Fibroblast of skin of abdomen (primary cell): Measurements from ENCODE around the gene MAT1A.
"Not testable (repeated sequence)": the region's sequence is repeated elsewhere in the genome, so short reads cannot be mapped to it uniquely, and the experiment has no call there.

Experiments
- DNase-seq: peaks from one replicate; pipeline ENCODE4 v3.0.0-alpha.2; 2013

MAT1A gene

DNA sequence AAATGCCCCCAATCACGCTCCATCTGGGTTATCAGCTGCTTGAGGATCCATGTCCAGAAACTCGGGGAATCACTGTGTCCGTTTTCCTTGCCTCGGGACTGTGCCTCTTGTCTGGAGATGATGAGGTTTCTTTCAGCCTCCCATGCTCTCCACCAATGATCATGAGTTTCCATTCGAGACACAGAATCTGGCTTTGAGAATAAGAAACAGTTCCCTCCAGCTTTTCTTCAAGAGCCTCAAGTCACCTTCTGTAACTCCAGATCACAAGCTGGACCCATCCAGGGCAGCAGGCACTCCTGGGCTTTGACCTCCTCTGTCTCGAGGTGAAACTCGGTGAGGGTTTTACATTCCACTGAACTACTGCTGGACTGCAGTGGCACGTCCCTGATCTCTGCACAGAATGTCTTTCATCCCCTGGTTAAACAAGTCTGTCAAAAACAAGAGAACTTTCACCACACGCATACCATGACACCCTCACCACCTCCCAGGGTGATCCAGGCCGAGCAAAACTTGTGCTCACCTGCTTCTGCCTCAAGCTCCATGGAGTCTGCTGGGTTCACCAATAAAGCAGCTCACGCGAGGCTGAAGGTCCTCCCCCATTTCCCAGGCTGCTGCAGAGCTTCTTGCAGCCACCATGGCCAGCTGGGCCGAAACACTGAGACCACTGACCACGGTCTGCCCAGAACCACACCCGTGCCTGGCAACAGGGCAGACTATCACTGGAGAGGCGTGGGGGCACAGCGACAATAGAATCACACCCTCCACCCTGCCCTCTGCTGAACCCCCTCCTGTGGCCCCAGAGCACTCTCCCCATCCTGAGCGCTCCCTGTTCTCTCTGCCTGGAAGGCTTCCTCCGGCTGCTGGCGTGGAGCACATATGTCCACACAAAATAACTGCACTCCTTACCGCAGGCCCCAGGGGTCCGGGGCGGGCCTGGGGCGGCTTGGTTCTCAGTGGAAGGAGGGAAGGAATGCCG, 25.1 kb downstream of the MAT1A start:
- no peak for DNase-seq

DNA sequence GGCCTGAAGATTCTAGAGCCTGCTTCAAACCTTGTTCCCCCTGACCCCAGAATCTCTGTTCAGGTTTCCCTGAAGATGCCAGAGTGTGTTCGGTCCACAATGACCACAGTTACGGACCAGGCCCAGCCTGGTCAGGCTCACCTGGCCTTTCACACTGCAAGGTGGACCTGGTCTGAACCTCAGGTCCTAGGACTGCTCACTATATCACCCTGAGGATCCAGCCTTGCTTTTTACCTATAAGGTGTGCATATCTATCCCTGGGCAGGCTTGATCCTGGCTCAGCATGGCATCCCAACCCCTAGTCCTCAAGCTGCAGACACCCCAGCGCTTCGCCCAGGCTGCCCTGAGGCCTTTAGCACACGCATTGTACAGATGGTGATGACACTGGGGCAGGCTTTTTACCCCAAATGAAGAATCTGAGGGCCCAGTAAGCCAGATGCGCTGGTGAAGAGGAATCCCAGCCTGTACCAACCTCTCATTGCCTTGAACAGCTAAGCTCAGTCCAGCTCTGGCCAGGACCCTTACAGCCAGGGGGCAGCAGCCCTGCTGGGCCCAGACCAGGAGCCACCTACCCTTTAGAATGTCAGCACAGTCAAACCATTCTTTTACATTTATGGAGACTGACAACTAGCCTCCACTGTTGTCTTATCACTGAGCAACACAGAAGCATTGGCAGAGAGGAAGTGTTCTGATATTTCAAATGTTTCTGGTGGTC, 28.0 kb downstream of the MAT1A start:
- no peak for DNase-seq

DNA sequence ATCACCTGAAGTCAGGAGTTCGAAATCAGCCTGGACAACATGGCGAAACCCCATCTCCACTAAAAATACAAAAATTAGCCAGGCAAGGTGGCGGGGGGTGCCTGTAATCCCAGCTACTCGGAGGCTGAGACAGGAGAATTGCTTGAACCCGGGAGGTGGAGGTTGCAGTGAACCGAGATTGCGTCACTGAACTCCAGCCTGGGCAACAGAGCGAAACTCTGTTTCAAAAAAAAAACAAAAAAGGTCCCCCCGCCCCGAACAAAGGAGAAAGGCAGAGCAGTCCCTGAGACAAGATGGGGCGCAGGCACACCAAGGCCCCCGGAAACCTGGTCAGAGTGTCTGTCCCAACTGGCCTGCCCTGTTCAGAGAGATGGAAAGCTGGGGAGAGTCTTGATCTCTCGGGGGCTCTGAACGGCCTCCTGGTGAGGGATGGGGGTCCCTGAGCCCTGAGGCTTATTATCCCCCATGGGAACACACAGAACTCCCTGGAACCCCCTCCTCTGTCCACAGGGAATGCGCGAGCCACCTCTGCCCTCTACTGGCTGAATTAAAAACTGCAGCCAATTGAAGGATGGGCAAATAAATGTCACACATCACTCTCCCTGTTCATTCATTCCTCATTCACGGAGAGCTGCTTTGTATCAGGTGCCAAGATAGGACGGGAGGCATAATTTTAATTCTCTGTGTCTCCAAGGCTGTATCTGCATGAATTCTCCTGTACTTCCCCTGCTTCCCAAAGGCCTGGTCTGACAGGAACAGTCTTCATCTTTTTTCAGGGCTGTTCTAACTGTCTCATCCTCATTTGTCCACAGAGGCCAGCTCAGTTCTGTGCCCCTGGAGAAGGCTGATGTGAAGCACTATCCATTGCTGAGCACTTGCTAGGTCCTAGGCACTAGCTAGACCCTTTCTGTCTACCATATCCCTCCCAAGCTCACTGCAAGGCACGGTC, 28.9 kb downstream of the MAT1A start:
- DNase-seq, result peak; percentile 17

DNA sequence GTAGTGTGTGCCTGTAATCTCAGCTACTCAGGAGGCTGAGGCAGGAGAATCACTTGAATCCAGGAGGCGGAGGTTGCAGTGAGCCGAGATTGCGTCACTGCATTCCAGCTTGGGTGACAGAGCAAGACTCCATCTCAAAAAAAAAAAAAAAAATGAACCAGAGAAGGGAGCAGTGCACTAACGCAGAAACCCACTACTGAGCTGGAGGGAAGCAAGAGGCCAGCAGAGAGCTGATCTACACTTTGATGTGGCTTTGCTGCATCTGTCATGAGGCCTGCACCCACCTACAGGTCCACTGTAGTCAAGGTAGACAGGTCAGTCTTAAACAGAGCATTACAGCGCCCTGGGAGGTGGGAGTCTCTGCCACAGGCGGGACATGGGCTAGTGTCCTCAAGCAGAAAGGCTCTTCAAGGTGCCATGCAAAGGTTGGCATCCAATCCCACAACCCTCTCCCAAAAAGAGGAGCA, 30.0 kb downstream of the MAT1A start:
- peak; percentile 10 for DNase-seq

DNA sequence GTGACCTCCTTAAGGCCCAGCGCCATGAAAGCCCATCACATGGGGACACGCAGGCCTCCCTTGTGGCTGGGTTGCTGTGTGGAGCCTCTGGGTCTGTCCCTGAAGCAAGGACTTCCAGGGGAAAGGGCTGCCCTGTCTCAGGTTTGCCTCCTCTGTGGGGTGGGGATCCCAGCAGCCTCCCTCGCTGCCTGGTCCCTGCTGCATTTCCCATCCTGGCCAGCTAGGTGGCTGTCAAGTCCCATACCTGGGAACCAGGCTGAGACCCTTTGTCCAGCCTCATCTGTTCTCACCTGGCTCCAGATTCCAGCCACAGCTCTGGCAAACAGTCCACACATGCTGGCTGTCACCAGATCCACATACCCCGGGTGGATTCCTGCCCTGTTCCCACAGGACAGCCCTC, 32.7 kb downstream of the MAT1A start:
- DNase-seq, result not testable (repeated sequence)

DNA sequence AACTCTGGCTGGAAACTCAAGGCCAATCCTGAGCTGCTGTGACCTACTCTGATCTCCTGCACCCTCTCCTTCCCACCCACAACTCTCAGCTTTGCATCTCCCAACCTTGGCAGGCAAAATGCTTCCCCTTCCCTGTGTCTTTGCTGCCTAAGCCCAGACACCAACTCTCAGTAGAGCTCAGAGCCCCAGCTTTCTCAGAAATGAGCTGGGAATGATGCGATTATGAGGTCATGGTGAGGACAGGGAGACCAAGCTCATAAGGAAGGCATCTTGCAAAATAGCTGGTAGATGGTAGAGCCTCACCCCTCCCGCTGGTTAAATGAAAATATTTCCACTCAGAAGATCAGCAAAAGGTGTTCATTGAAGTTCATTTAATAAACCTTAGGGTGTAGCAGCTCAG, 34.7 kb downstream of the MAT1A start:
- not testable (repeated sequence) for DNase-seq

DNA sequence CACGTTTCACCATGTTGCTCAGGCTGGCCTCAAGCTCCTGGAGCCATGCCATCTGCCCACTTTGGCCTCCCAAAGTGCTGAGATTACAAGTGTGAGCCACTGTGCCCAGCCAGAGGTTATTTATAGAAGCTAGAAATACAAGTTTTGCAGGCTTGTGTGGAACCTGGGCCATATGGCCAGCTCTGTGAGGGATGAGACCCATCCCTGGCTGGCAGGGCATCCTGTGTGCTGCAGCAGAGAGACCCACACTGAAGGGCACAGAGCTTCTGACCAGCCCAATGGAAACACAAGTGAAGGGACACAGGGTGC, 35.5 kb downstream of the MAT1A start:
- DNase-seq, result not testable (repeated sequence)

DNA sequence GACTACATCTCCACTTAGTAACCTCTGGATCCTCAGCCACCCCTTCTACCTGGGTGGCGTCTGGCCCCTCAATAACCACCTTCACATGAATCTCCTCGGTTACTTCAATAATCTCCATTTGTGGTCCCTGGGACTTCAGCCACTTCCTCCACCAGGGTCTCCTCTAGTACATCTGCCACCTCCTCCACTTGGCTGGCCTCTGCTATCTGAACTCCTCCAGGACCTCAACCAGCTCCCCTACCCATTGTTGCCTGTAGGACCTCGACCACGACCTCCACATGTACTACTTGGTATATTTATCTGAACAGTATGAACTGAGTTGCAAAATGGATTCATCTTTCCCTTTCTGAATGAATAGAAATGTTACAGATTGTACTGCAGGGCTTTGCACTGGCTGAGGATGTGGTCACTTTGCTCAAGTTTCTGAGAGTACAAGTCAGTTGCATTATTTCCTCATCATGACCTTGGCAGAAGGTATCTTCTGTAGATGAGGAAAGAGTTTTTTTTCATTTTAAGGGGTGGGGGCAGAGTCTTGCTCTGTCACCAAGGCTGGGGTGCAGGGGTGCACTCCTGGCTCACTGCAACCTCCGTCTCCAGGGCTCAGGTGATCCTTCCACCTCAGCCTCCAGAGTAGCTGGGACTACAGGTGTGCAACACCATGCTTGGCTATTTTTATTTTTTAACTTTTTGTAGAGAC, 36.0 kb downstream of the MAT1A start:
- DNase-seq, result no peak

DNA sequence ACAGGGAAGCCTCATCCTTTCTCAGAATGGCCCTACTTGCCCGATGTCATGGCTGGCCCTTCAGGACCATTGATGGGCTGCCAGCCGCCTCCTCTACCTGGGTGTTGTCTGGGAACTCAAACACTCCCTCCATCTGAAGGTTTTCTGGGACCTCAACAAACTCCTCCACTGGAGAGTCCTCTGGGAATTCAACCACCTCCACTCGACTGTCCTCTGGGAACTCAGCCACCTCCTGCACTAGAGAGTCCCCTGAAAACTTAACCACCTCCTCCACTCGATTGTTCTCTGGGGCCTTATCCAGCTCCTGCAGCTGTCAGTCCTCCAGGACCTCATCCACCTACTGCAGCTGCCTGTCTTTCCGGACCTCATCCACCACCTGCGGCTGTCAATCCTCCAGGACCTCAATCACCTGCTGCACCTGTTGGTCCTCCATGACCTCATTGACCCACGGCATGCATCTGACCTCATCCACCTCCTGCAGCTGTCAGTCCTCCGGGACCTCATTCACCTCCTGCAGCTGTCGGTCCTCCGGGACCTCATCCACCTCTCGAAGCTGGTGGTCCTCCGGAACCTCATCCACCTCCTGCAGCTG, 37.1 kb downstream of the MAT1A start:
- no peak for DNase-seq

DNA sequence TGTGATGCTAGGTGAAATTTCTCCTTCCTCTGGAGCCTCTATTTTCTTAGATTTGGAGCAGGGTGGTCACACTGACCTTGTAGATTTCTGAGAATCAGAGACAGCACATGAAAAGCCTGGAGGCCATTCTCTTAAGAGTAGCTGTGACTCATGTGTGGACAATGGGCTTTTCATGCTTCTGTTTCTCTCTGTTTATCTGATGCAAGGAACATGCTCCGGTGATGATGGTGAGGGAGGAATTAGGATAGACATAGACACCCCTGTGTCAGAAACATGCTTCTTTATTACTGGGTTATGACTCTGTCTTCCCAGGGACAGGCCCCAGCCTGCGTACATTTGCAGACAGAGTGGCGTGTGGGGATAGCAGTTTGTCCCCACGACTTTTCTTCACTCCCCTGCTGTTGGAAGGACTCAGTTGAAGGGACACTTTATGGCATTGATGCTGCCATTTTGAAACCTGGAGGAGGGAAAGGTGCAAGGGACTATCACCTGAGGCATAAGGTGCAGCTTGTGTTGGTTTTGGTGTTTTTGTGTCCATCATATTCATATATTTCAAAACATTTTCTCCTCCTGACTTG, 37.7 kb downstream of the MAT1A start:
- not testable (repeated sequence) for DNase-seq

DNA sequence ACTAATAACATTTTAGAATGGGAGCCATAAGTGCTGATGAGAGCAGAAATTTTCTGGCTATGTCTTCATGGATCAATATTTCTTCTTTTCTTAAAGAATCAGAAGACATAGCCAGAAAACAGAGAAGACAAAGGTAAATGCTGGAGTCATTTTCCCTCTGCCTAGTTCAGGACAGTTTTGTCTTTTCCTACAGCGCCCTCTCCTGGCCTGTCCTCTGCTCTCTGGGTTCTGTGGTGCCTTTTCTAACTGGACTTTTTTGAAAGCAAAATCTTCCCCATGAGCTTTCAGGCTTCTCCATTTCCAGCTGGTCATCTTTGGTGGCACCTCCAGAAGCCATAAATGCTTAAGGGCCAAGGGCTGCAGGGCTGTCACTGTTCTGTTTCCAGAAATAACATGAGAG, 39.1 kb downstream of the MAT1A start:
- DNase-seq, result not testable (repeated sequence)

DNA sequence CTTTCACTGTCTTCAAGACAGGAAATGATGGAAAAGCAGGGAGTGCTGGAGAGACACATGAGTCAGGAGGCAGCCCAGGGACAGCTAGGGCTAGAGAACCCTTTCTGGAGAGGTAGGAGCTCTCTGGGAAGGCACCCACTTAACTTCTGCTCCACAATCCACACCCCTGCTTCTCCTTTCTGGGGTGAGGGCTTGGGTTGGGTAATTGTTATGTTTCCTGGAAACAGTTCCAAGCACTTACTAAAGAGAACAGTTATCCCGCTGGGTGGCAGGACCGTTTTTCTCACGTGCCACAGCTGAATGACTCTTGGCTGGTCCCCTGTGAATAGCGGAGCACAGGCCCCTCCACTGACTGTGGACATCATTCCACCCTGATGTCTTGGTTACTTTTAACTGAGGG, 39.6 kb downstream of the MAT1A start:
- DNase-seq, result not testable (repeated sequence)

DNA sequence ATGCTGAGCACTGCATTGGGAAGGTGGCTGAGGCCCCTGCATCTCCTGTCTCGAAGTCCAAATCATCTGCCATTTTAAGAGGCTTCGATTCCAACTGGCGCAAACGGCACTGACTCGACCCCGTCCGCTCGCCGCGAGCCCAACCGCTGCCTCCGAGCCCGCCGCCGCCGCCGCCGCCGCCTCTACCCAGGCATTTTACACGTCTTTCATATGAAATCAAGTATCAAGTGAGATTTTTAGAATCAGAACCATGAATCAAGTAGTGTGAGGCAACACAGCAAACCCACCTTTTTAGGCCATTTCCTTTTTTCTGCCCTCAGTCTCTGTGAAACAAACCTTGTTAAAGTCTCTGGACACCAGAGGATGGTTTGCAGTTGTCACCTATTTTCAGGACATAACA, 41.8 kb downstream of the MAT1A start:
- DNase-seq, result not testable (repeated sequence)

DNA sequence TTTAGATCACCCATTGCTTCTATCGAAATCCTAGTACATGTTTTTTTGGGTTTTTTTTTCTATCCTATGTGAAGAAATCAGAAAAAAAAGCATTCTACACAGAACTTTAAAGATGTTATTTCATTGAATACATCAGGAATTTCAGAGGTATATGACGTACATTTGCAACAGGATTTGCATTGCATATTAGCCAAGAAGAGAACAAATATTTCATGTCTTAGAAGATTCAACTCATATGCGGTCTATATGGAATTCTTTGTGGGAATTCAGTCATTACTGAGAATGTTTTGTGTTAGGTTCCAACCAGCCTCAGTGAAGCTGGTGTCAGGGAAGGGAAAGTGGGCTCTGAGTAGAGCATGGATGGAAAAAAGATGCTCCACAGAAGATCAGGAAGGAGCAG, 45.1 kb downstream of the MAT1A start:
- DNase-seq, result peak; percentile 72

DNA sequence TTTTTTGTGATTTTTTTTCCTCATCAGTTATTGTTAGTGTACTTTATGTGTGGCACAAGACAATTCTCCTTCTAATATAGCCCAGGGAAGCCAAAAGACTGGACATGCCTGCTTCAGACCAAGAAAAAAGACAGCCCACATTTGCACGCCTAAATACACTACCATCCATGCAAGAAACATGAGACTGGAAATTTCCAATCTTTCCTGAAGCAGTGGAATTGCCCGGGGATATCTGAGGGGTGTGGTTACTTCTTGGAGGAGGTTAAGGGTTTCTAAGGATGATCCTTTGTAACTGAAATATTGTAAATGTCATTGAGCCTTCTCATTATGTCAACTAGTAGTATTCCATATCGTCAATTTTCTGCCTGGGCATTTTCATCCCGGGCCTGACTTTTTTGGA, 47.1 kb downstream of the MAT1A start:
- not testable (repeated sequence) for DNase-seq

DNA sequence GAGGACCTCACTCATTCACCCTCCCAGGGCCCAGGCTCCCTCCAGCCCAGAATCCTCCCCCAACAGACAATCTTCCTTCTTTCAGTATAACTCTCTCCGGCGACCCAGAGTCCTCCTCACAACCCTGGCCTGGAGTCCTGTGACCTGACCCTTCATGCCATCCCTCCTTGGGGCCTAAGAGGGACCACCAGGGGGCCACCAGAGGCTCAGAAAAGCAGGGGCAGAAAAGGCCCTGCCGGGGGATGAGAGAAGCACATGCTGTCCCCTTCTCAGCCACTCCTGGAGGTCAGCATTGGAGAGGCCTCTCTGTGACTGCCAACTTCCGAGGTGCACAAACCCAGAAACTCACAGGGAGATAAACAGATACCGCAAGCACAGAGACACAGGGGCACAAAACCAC, 53.0 kb downstream of the MAT1A start:
- not testable (repeated sequence) for DNase-seq

DNA sequence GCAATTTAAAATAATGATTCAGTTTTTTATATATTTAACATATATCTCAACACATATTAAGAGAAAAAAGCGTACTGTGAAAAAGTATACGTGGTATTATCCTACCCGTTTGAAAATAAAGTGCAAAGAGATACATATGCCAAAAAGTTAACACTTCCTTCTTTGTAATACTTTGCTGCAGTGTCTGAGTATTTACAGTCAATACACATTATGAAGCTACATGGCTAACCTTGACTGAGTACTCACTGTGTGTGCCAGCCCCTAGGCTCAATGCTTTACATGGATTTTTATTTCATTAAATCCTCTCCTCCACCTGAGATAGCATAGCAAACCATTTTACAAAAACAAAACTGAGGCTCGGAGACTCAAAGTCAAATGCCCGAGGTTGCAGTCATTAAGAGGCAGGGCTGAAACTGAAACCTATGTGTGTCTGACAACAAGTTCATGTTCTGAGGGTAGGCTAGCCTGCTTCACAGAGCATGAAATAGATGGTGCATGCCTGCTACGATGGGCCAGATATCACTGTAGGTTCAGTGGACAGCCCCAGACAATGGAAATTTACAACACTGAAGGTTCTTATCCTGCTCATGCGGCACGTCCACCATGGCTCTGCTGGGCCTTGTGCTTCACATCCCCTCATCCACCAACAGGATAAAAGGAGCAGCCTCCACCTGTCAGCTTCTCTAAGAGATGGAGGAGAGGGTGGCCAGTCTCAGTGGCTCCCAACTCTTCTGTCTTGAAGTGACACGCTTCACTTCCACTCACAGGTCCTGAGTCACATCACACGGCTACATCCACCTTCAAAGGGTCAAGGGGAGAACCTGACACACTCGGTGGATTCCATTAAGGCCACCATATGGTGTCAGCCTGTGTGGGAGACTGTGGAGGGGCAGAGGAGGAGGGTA, 54.9 kb downstream of the MAT1A start:
- DNase-seq, result not testable (repeated sequence)

DNA sequence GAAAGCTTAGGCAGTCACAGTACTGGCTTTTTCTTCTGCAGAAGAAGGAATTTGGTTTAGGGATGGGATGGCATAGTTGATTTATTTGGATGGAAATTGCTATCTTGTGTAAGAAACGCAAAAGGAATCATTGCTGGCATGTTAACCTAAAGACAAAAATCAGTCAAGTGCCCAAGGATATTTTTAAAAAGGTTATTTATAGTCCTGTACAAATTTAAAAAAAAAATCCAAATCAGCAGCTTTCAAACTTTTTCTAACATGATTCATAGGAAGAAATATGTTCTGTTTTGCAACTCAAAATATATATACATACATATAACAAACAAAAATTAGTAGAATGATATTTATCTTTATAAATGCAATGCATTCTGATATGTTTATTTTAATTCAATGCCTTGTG, 55.6 kb downstream of the MAT1A start:
- not testable (repeated sequence) for DNase-seq

DNA sequence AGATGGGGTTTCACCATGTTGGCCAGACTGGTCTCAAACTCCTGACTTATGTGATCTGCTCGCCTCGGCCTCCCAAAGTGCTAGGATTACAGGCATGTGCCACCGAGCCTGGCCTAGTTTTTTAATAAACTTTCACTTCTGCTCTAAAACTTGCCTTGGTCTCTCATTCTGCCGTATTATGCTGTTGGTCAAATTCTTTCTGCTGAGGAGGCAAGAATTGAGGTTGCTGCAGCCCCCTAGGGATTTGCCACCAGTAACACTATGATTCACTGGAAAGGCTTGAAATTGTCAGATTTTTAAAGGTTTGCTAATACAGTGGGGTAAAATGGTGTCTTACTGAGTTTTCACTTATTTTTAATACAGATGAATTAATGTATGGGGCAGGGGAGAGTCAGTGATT, 62.7 kb downstream of the MAT1A start:
- peak; percentile 66 for DNase-seq

DNA sequence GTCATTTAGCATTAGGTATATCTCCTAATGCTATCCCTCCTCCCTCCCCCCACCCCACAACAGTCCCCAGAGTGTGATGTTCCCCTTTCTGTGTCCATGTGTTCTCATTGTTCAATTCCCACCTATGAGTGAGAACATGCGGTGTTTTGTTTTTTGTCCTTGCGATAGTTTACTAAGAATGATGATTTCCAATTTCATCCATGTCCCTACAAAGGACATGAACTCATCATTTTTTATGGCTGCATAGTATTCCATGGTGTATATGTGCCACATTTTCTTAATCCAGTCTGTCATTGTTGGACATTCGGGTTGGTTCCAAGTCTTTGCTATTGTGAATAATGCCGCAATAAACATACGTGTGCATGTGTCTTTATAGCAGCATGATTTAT, 66.4 kb downstream of the MAT1A start:
- DNase-seq, result not testable (repeated sequence)
